ENCODE data around the gene EGFL7.

EGFL7 gene

GRCh38 chr9:136645352-136645902, 17.3 kb upstream of the EGFL7 start:
- no peak for DNase-seq

GRCh38 chr9:136645903-136646754, 16.6 kb upstream of the EGFL7 start:
- DNase-seq: no peak

- no peak for DNase-seq
Observed at GRCh38 chr9:136646827-136647711, 15.6 kb upstream of the EGFL7 start.

GRCh38 chr9:136648751-136649150, 14.0 kb upstream of the EGFL7 start:
- no peak for DNase-seq

GRCh38 chr9:136650021-136650420, 12.7 kb upstream of the EGFL7 start:
- no peak for DNase-seq

- DNase-seq: no peak
Observed at GRCh38 chr9:136650648-136651047, 12.1 kb upstream of the EGFL7 start.

GRCh38 chr9:136651860-136652259, 10.9 kb upstream of the EGFL7 start:
- DNase-seq: no peak

GRCh38 chr9:136653323-136654079, 9.2 kb upstream of the EGFL7 start:
- no peak for DNase-seq

GRCh38 chr9:136654820-136655535, 7.7 kb upstream of the EGFL7 start:
- no peak for DNase-seq

GRCh38 chr9:136655536-136656182, 7.1 kb upstream of the EGFL7 start:
- DNase-seq: no peak

GRCh38 chr9:136656183-136656738, 6.5 kb upstream of the EGFL7 start:
- DNase-seq: no peak

GRCh38 chr9:136656795-136657611, 5.7 kb upstream of the EGFL7 start:
- no peak for DNase-seq

GRCh38 chr9:136657974-136658848, 4.5 kb upstream of the EGFL7 start:
- DNase-seq: no peak

- DNase-seq: no peak
Observed at GRCh38 chr9:136658849-136659535, 3.7 kb upstream of the EGFL7 start.

GRCh38 chr9:136659861-136660784, 2.6 kb upstream of the EGFL7 start:
- no peak for DNase-seq

- DNase-seq: no peak
Observed at GRCh38 chr9:136660971-136661550, 1.7 kb upstream of the EGFL7 start.
